LHCN-M2 (cell line): Measurements from ENCODE around the gene TMBIM1. TPM values are rescaled to one million over a fixed set of nuclear protein-coding genes. Genes with fewer than 3 reads are reported as not detected.
"Not testable (repeated sequence)": the region's sequence is repeated elsewhere in the genome, so short reads cannot be mapped to it uniquely, and the experiment has no call there.

Source experiments
- DNase-seq: peaks from one replicate; pipeline ENCODE4 v3.0.0-alpha.2; 2012; ENCODE audit warnings: low read depth
- total RNA-seq: library from RNA; depleted of rRNA; stranded (reverse); fragments of >200 nt; gene quantifications from 2 replicates; pipeline ENCODE4 v1.2.3, GENCODE V29; 2014

The TMBIM1 gene
- total RNA-seq, 1 experiment from 2014 or later = 158 TPM

- no peak for DNase-seq
Observed at GRCh38 chr2:218319813-218320365, 27.6 kb upstream of the TMBIM1 start.

- no peak for DNase-seq
Observed at GRCh38 chr2:218318241-218318640, 25.9 kb upstream of the TMBIM1 start.

GRCh38 chr2:218317835-218318234 is 25.5 kb upstream of the TMBIM1 start:
- DNase-seq = no peak

- DNase-seq = no peak
Observed at GRCh38 chr2:218317303-218317630, 25.0 kb upstream of the TMBIM1 start.

- DNase-seq = no peak
Observed at GRCh38 chr2:218315397-218315796, 23.1 kb upstream of the TMBIM1 start.

- not testable (repeated sequence) for DNase-seq
Observed at GRCh38 chr2:218314764-218315163, 22.5 kb upstream of the TMBIM1 start.

- no peak for DNase-seq
Observed at GRCh38 chr2:218313356-218313755, 21.1 kb upstream of the TMBIM1 start.

- no peak for DNase-seq
Observed at GRCh38 chr2:218312267-218312756, 20.0 kb upstream of the TMBIM1 start.

GRCh38 chr2:218311541-218312266 is 19.4 kb upstream of the TMBIM1 start:
- DNase-seq = not testable (repeated sequence)

- no peak for DNase-seq
Observed at GRCh38 chr2:218310853-218311540, 18.7 kb upstream of the TMBIM1 start.

GRCh38 chr2:218307415-218308090 is 15.2 kb upstream of the TMBIM1 start:
- no peak for DNase-seq

GRCh38 chr2:218306184-218306920 is 14.0 kb upstream of the TMBIM1 start:
- DNase-seq = no peak

GRCh38 chr2:218305383-218305782 is 13.1 kb upstream of the TMBIM1 start:
- DNase-seq = no peak

- peak; percentile 77 for DNase-seq
Observed at GRCh38 chr2:218301176-218301819, 9.0 kb upstream of the TMBIM1 start.

GRCh38 chr2:218300141-218300540 is 7.8 kb upstream of the TMBIM1 start:
- no peak for DNase-seq

- DNase-seq = no peak
Observed at GRCh38 chr2:218298314-218298875, 6.1 kb upstream of the TMBIM1 start.

- DNase-seq = no peak
Observed at GRCh38 chr2:218296847-218297246, 4.5 kb upstream of the TMBIM1 start.

GRCh38 chr2:218296200-218296599 is 3.9 kb upstream of the TMBIM1 start:
- DNase-seq = no peak

- no peak for DNase-seq
Observed at GRCh38 chr2:218295029-218295428, 2.7 kb upstream of the TMBIM1 start.

GRCh38 chr2:218294430-218295022 is 2.2 kb upstream of the TMBIM1 start:
- no peak for DNase-seq
